C4-2B (cell line): ENCODE results near the gene BRD3.

Experiments used
- CTCF ChIP-seq: fragments of 450-650 bp; conservative IDR thresholded peaks from 2 replicates; pipeline ENCODE4 v1.5.1; 2017; ENCODE audit warnings: mild to moderate bottlenecking
- ZFX ChIP-seq: fragments of 450-650 bp; IDR thresholded peaks from 2 replicates; pipeline ENCODE4 v1.6.1; 2017

DNA sequence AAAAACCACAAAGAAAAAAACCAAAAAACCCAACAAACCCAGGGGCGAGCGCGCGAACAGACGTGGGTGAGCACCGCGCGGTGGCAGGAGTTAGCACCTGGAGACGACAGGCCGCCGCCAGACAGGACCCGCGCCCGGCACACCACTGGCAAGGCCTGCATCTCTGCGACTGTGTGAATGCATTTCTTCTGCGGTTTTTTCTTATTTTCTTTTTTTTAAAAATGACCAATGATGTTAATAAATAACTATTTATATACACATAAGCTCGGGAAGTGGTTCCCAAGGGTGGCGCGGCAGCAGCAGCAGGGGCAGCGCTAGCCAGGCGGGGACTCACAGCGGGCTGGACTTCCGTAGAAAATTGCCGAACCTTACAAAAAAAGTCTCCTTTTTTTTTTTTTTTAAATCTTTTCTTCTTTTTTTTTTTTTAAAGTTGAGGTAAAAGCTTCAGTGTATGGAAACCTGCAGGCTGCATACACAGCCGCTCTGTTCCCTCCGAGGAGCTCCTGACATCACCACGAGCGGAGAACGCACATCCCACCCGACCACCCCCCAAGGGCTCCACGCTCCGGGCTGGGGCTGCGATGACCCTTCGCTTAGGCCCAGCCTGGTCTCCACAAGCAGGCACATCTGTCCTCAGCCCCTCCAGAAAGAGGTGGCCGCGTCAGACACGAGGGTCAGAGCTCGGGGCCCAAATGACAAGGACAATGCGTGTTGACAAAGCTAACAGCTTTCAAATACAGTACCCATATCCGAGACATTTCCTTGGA, 35.2 kb downstream of the BRD3 start:
- no peak for TF ChIP-seq CTCF
- TF ChIP-seq ZFX = no peak
